GM21576 (cell line): ENCODE results near the gene PHF21A.
"Not testable (repeated sequence)": the region's sequence is repeated elsewhere in the genome, so short reads cannot be mapped to it uniquely, and the experiment has no call there.

ENCODE experiments used
- ATAC-seq: cut with Tn5 transposase; IDR thresholded peaks from one replicate; pipeline ENCODE4 v1.9.1; 2021; ENCODE audit warnings: mild to moderate bottlenecking, moderate library complexity; ENCODE audit not compliant: unreplicated experiment

PHF21A gene

GRCh38 chr11:45906965-45907611 is 214.2 kb downstream of the PHF21A start, which contains the start of gene FREY1:
FREY1 (minus strand) TSS chr11:45907271; CDS start chr11:45907245, 26 bp downstream.
- no peak for ATAC-seq

- ATAC-seq = no peak
Observed at GRCh38 chr11:45906096-45906682, 215.1 kb downstream of the PHF21A start.

- not testable (repeated sequence) for ATAC-seq
Observed at GRCh38 chr11:45905576-45905975, 215.7 kb downstream of the PHF21A start.

GRCh38 chr11:45905095-45905494 is 216.2 kb downstream of the PHF21A start:
- ATAC-seq = no peak

- no peak for ATAC-seq
Observed at GRCh38 chr11:45904309-45904915, 216.8 kb downstream of the PHF21A start.

- ATAC-seq = no peak
Observed at GRCh38 chr11:45902452-45903380, 218.5 kb downstream of the PHF21A start.

GRCh38 chr11:45901626-45902025 is 219.6 kb downstream of the PHF21A start:
- no peak for ATAC-seq

- ATAC-seq = no peak
Observed at GRCh38 chr11:45900916-45901617, 220.2 kb downstream of the PHF21A start.

GRCh38 chr11:45900175-45900800 is 221.0 kb downstream of the PHF21A start:
- ATAC-seq = not testable (repeated sequence)

GRCh38 chr11:45899448-45900174 is 221.6 kb downstream of the PHF21A start:
- ATAC-seq = no peak

GRCh38 chr11:45899086-45899447 is 222.2 kb downstream of the PHF21A start:
- ATAC-seq = no peak

GRCh38 chr11:45897556-45897955 is 223.7 kb downstream of the PHF21A start:
- ATAC-seq = no peak

- no peak for ATAC-seq
Observed at GRCh38 chr11:45896422-45896984, 224.8 kb downstream of the PHF21A start.

GRCh38 chr11:45895553-45896259 is 225.5 kb downstream of the PHF21A start:
- no peak for ATAC-seq

- no peak for ATAC-seq
Observed at GRCh38 chr11:45894555-45895247, 226.6 kb downstream of the PHF21A start.

- no peak for ATAC-seq
Observed at GRCh38 chr11:45892856-45893255, 228.4 kb downstream of the PHF21A start.

- no peak for ATAC-seq
Observed at GRCh38 chr11:45890886-45891550, 230.2 kb downstream of the PHF21A start.
